Caco-2 (cell line): ENCODE measurements around the gene PDZK1IP1. TPM values are rescaled to one million over a fixed set of nuclear protein-coding genes. Genes with fewer than 3 reads are reported as not detected.

Experiments
- BruUV-seq: library from RNA; stranded (reverse); fragments of 400-500 nt; replicated peaks from 2 replicates; lab custom pipeline; 2021; lab: Mats Ljungman, UMichigan
- CTCF ChIA-PET: fragments of 300-600 bp; sonication (Branson Sonifier 250); formaldehyde crosslinking; loops from one replicate; lab custom pipeline; 2022; ENCODE audit warnings: antibody characterized with exemption; lab: Charles Lee
- POLR2A ChIA-PET: fragments of 300-600 bp; sonication (Branson Sonifier 250); formaldehyde crosslinking; loops from one replicate; lab custom pipeline; 2022; ENCODE audit warnings: antibody characterized with exemption; lab: Charles Lee
- DNase-seq, 2 experiments: peaks; one replicate each; pipeline versions ENCODE4 v3.0.0 to v3.0.0-alpha.2; 2020 to 2022
- H3K27me3 ChIP-seq: replicated peaks from 2 replicates; pipeline ENCODE4 v1.6.0; 2011; ENCODE audit warnings: low read length; ENCODE audit not compliant: control insufficient read depth, insufficient read depth
- H3K36me3 ChIP-seq: 2 replicates; pipeline ENCODE4 v1.5.1; 2011; ENCODE audit warnings: low read length; ENCODE audit not compliant: control insufficient read depth, insufficient read depth
- H3K4me1 ChIP-seq: fragments of 250-450 bp; sonication (Bioruptor Pico); 2 replicates; pipeline ENCODE4 v1.5.1; 2020; ENCODE audit warnings: mild to moderate bottlenecking
- H3K4me3 ChIP-seq: 2 replicates; pipeline ENCODE4 v1.5.1; 2011; ENCODE audit warnings: low read depth, mild to moderate bottlenecking, control low read depth, low read length
- H3K9me3 ChIP-seq: fragments of 250-450 bp; sonication (Bioruptor Pico); 2 replicates; pipeline ENCODE4 v1.5.1; 2020; ENCODE audit warnings: mild to moderate bottlenecking, moderate library complexity
- H3K27ac Mint-ChIP-seq: one replicate; pipeline ENCODE4 v1.8.0; 2022; ENCODE audit warnings: mixed read lengths; ENCODE audit not compliant: unreplicated experiment
- H3K27me3 Mint-ChIP-seq: one replicate; pipeline ENCODE4 v1.8.0; 2022; ENCODE audit warnings: mixed read lengths; ENCODE audit not compliant: insufficient read depth, unreplicated experiment
- H3K36me3 Mint-ChIP-seq: one replicate; pipeline ENCODE4 v1.8.0; 2022; ENCODE audit warnings: mild to moderate bottlenecking, mixed read lengths; ENCODE audit not compliant: insufficient read depth, unreplicated experiment
- H3K4me1 Mint-ChIP-seq: one replicate; pipeline ENCODE4 v1.8.0; 2022; ENCODE audit warnings: low read depth, mixed read lengths; ENCODE audit not compliant: unreplicated experiment
- H3K4me3 Mint-ChIP-seq: one replicate; pipeline ENCODE4 v1.8.0; 2022; ENCODE audit warnings: mild to moderate bottlenecking, moderate library complexity, mixed read lengths; ENCODE audit not compliant: unreplicated experiment
- H3K9me3 Mint-ChIP-seq: one replicate; pipeline ENCODE4 v1.8.0; 2022; ENCODE audit warnings: mixed read lengths; ENCODE audit not compliant: unreplicated experiment
- intact Hi-C: fragments of 100-400 bp; cut with micrococcal nuclease; formaldehyde crosslinking; loops from one replicate; pipeline ENCODE4 v1.10.0; 2022; ENCODE audit not compliant: unreplicated experiment
- total RNA-seq: library from RNA; stranded (reverse); gene quantifications from 2 replicates; pipeline ENCODE4 v1.2.3, GENCODE V29; 2022
- TF ChIP-seq, protein P1 (sequence below), 2 experiments: fragments of 200-600 bp in 1 of 2; IDR thresholded peaks; 1 replicate in 1 of 2; 2 replicates in 1 of 2; pipeline versions ENCODE4 v1.5.1 to v1.8.0; 2011 to 2022; ENCODE audit warnings: antibody characterized with exemption in 1 of 2, control low read depth in 1 of 2, inconsistent platforms in 1 of 2, low read depth in 1 of 2, low read length in 1 of 2, mild to moderate bottlenecking in 1 of 2, moderate library complexity in 1 of 2; ENCODE audit not compliant: insufficient read depth in 1 of 2, severe bottlenecking in 1 of 2, unreplicated experiment in 1 of 2

The PDZK1IP1 gene
- total RNA-seq, 1 experiment from 2014 or later = 6.1 TPM

GRCh38 chr1:47137925-47138615 is 51.8 kb downstream of the PDZK1IP1 start:
- Histone ChIP-seq H3K27me3 (no peaks in the 10 kb centered on the region), H3K4me1 (no peaks in the 10 kb centered on the region), H3K36me3 (no peaks in the 10 kb centered on the region), H3K9me3 (no peaks in the 10 kb centered on the region), H3K4me3 (no peak overlapping the region)
- TF ChIP-seq, protein P1, sequence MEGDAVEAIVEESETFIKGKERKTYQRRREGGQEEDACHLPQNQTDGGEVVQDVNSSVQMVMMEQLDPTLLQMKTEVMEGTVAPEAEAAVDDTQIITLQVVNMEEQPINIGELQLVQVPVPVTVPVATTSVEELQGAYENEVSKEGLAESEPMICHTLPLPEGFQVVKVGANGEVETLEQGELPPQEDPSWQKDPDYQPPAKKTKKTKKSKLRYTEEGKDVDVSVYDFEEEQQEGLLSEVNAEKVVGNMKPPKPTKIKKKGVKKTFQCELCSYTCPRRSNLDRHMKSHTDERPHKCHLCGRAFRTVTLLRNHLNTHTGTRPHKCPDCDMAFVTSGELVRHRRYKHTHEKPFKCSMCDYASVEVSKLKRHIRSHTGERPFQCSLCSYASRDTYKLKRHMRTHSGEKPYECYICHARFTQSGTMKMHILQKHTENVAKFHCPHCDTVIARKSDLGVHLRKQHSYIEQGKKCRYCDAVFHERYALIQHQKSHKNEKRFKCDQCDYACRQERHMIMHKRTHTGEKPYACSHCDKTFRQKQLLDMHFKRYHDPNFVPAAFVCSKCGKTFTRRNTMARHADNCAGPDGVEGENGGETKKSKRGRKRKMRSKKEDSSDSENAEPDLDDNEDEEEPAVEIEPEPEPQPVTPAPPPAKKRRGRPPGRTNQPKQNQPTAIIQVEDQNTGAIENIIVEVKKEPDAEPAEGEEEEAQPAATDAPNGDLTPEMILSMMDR (IDR thresholded peaks at IDR 0.05; ENCODE audit: insufficient read depth in 1 of 2, low read depth in 1 of 2, low read length in 1 of 2, severe bottlenecking in 1 of 2, unreplicated experiment in 1 of 2) = no peak
- peaks cover 6% of the 10 kb centered on the region for H3K27me3 Mint-ChIP-seq
- no peaks in the 10 kb centered on the region for H3K4me1 Mint-ChIP-seq
- CTCF ChIA-PET = no interaction called here
- H3K4me3 Mint-ChIP-seq = no peak overlapping the region
- H3K27ac Mint-ChIP-seq = no peak overlapping the region
- H3K36me3 Mint-ChIP-seq = no peaks in the 10 kb centered on the region
- no TSS peak for BruUV-seq
- POLR2A ChIA-PET = no interaction called here
- no peak for DNase-seq
- intact Hi-C loops = no loop called here
- H3K9me3 Mint-ChIP-seq = peaks cover 9% of the 10 kb centered on the region

DNA sequence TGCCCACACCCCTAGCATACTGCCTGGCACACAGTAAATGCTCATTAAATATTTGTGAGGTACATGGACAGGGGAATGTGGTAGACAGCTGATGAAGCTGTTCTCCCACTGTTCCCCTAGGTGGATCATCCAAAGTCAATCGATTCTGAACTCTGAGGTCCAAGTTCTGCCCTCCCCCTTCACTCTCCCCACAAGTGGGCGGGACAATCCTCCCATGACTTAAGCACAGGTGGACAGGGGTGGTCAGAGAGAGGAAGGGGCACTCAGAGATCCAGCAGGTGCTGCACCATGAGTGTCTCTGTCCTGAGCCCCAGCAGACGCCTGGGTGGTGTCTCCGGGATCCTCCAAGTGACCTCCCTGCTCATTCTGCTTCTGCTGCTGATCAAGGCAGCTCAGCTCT is 52.6 kb downstream of the PDZK1IP1 start, which contains the start of gene CYP4A22:
CYP4A22 (plus strand) TSS at position 244 of the 400 bp plus-strand sequence; CDS start at position 289, 45 bp downstream.
- TF ChIP-seq, protein P1 (IDR thresholded peaks at IDR 0.05; ENCODE audit: insufficient read depth in 1 of 2, low read depth in 1 of 2, low read length in 1 of 2, severe bottlenecking in 1 of 2, unreplicated experiment in 1 of 2) = no peak
- DNase-seq = no peak
- no peaks in the 10 kb centered on the region for H3K4me1 Mint-ChIP-seq

More for the DNA sequence above, 52.6 kb downstream of the PDZK1IP1 start, which contains the start of gene CYP4A22:
- intact Hi-C loops = no loop called here
- H3K4me1 ChIP-seq = no peaks in the 10 kb centered on the region
- H3K27me3 Mint-ChIP-seq = peaks cover 6% of the 10 kb centered on the region
- H3K27ac Mint-ChIP-seq = no peak within 1 kb of the TSS
- ChIA-PET POLR2A (no interaction called here), CTCF (no interaction called here)
- no peaks in the 10 kb centered on the region for H3K36me3 Mint-ChIP-seq
- H3K9me3 Mint-ChIP-seq = peaks cover 9% of the 10 kb centered on the region
- no peaks in the 10 kb centered on the region for H3K9me3 ChIP-seq
- no TSS peak for BruUV-seq
- no peaks in the 10 kb centered on the region for H3K36me3 ChIP-seq
- no peak within 1 kb of the TSS for H3K4me3 Mint-ChIP-seq
- H3K27me3 ChIP-seq = no peaks in the 10 kb centered on the region
- H3K4me3 ChIP-seq = no peak within 1 kb of the TSS

Other genes starting within 250 kb of the PDZK1IP1 start
- gene CYP4A11, start 248.6 kb downstream of the PDZK1IP1 start, total RNA-seq = 0.16 TPM in 1 of 2 replicates, not detected in the other
- gene CYP4X1, start 166.4 kb downstream of the PDZK1IP1 start, total RNA-seq = 5.5 and 7.8 TPM in 2 replicates
- gene CYP4Z1, start 122.8 kb downstream of the PDZK1IP1 start, total RNA-seq = not detected in 2 replicates
- gene CYP4A22, start 52.6 kb downstream of the PDZK1IP1 start, total RNA-seq = not detected in 2 replicates
- gene TAL1, start 42.2 kb upstream of the PDZK1IP1 start, total RNA-seq = 12.2 and 15.2 TPM in 2 replicates
- 25.9 and 26.4 TPM in 2 replicates for gene STIL, start 124.1 kb upstream of the PDZK1IP1 start, total RNA-seq
- 70.1 and 77.4 TPM in 2 replicates for gene CMPK1, start 143.8 kb upstream of the PDZK1IP1 start, total RNA-seq
- gene FOXE3, start 226.2 kb upstream of the PDZK1IP1 start, total RNA-seq = not detected in 2 replicates
- gene FOXD2, start 248.0 kb upstream of the PDZK1IP1 start, total RNA-seq = 4.4 and 4.6 TPM in 2 replicates